ENCODE results near the gene CFAP74.
"Not testable (repeated sequence)": the region's sequence is repeated elsewhere in the genome, so short reads cannot be mapped to it uniquely, and the experiment has no call there.

Gene CFAP74

GRCh38 chr1:1899266-1899966 is 104.2 kb downstream of the CFAP74 start:
- DNase-seq (ENCODE audit: low spot score), result no peak

DNA sequence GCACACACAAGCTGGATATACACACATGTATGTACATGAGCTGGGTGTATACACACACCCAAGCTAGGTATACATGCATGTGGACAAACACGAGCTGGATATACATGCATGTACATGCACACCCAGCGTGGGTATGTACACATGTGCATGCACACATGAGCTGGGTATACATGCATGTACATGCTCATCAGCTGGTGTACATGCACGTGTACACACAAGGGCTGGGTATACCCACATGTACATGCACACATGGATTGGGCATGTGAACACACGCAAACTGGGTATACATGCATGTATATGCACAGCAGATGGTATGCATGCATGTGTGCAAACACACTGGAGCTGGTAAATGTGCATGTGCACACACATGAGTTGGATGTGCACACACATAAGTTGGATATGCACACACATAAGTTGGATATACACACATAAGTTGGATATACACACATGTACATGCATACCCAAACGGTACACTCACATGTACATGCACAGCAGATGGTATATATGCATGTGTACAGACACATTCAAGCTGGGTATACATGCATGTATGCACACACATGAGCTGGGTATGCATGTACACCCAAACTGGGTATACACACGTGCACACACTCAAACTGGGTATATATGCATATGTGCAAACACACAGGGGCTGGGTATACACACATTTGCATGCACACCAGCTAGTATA is 105.2 kb downstream of the CFAP74 start:
- no peak for DNase-seq (ENCODE audit: low spot score)

GRCh38 chr1:1895456-1896336 is 107.9 kb downstream of the CFAP74 start:
- DNase-seq (ENCODE audit: low spot score), result no peak

- DNase-seq (ENCODE audit: low spot score), result no peak
Observed at GRCh38 chr1:1895060-1895418, 108.5 kb downstream of the CFAP74 start.

DNA sequence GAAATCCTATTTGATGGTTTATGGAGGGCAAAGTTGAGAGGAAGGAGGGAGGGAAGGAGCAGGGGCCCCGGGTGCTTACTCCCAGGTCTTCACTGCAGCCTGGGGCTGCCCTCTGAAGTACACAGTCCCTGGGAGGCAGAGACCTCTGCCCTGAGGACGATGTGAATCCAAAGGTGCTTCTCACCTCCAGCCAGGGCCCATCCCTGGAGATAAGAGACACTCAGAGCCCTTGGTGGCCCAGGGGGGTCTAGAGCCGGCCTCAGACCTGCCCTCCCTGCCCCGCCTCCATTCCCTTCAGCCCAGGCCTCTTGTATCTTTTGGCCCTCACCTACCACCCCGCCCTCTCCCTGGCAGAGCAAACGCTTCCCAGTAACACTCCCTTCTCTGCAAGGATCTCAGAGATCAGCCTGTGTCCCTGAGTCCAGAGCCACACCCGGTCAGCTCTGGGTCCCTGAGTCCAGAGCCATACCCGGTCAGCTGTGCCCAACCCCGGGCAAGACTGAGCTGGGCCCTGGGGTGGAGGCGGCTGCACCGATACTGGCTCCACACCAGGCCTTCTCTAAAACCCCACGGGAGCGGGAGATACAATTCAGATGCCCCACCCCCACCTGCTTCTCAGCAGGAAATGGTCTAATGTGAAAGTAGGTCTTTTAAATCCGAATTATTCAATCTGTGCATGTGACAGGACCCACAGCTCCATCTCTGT is 109.1 kb downstream of the CFAP74 start:
- no peak for DNase-seq (ENCODE audit: low spot score)

- DNase-seq (ENCODE audit: low spot score), result no peak
Observed at GRCh38 chr1:1893997-1894353, 109.6 kb downstream of the CFAP74 start.

DNA sequence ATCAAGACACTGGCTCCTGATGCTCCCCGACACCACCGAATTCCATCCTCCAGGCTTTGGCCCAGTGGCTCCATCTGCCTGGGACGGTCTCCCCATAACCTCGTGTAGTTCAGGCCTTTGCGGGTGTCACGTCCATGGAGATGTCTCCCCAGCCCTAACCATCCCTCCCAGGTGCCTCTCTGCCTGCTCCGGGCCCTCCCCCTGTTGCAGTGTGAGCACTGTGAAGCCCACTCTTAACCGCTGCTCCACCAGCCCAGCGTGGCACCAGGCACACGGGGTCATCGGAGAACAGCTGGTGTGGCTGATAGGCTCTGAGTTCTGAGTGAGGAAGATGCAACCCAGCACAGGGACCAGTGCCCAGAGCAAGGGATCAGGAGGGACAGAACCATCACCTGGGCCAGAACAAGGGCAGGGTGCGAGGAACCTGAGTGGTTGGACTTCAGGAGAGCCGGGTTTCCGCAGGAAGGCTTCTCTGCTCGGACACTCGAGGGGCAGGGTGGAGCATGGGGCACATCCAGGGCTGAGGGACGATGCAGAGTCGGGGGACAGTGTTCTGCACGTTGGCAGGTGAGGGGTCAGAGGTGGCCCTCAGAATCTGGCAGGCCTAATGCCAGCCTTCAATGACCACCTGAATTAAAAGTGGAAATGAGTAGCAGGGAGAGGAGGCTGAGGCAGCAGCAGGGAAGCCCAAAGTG is 110.1 kb downstream of the CFAP74 start:
- DNase-seq (ENCODE audit: low spot score), result no peak

GRCh38 chr1:1892763-1893120 is 110.8 kb downstream of the CFAP74 start:
- DNase-seq (ENCODE audit: low spot score), result no peak

- DNase-seq (ENCODE audit: low spot score), result no peak
Observed at GRCh38 chr1:1892079-1892762, 111.4 kb downstream of the CFAP74 start.

- DNase-seq (ENCODE audit: low spot score), result peak; percentile 45
Observed at GRCh38 chr1:1891349-1892078, 112.1 kb downstream of the CFAP74 start.

- DNase-seq (ENCODE audit: low spot score), result peak; percentile 83
Observed at GRCh38 chr1:1890506-1891348, 112.9 kb downstream of the CFAP74 start, which contains the start of gene GNB1. TSS of gene GNB1 (minus strand) at chr1:1891087. CDS start at chr1:1825453, 65,634 bp downstream.

DNA sequence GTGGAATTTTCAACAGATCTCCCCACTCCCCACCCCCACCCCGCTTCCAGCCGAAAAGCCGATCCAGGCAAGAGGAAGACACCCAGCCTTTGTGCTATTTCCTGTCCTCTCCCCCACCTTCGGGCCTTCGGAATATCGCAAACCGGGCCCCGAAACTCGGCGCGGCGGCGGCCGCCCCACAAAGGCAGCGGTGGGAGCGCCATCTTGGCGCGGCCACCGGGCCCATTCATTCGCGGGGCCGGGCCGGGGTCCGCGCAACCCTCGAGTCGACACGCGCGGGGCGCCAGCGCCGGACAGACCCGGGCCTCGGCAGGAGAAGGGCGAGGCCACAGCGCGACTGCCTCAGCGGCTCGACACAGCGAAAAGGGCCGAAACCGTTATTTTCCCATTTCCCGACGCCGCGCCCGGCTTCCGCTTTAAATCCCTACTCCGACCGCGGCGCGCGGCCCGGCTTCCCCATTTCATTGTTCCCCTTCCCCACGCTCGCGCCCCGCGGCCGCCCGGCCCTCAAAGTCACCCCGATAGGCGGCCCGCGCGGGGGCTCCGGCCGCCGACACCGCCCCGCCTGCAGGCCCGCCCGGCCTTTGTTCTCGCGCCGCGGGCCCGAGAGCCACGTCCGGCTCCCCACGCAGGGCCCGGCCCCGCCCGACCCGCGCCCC is 113.6 kb downstream of the CFAP74 start:
- peak; percentile 42 for DNase-seq (ENCODE audit: low spot score)

DNA sequence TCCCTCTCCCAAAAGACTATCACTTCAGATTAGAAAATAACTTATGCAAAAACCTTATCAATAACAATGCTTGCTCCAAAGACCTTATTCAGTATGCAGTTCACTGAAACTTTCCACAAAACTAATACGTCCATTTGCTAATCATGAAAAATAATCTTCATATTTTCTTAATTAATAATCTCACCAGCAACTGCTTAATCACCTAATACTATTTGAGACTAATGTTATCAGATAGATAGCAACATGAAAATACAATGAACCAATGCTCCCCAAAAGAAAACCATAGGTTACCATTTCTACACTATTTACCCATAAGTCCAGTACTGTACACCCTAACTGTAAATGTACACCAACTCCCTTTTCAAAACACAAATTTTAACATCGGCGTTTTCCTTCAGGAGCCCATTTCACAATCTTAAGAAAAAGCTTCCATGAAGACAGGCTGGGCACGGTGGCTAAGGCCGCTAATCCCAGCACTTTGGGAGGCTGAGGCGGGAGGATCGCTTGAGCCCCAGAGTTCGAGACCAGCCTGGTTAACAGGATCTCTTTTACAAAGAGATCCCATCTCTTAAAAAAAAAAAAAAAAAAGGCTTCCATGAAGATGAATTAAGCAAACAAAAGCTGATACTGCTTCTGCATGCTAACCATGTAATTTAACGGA is 114.4 kb downstream of the CFAP74 start:
- no peak for DNase-seq (ENCODE audit: low spot score)

- not testable (repeated sequence) for DNase-seq (ENCODE audit: low spot score)
Observed at GRCh38 chr1:1883890-1884289, 119.7 kb downstream of the CFAP74 start.

DNA sequence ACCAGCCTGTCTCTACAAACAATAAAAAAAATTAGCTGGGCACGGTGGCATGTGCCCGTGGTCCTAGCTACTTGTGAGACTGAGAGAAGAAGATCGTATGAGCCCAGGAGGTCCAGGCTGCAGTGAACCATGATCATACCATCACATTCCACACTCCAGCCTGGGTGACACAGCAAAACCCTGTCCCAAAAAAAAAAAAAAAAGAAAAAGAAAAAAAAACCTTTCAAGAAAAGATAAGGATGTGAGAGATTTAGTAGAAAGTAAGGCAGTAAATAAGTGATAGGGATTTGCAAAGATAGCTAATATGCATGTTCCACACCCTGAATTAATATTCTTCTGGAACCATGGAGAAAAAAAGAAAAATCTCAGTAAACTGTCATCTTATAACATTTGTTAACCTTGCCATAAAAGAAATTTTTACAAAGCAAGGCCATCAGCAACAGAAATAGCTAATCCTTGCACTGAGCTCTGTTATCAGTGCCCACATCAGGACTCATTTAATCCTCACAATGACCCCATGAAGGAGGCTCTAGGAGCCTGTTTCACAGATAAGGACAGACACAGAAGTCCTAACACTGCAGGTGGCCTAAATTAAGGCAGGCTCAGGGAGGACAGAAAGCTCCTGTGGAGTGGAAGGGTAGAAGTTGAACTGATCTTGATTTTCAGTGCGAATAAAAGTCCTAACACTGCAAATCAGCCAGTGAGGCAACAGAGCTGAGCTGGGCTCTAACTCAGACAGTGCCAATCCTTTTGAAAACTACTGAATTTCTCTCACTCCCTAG is 120.3 kb downstream of the CFAP74 start:
- DNase-seq (ENCODE audit: low spot score), result no peak

GRCh38 chr1:1881727-1882126 is 121.9 kb downstream of the CFAP74 start:
- no peak for DNase-seq (ENCODE audit: low spot score)

- no peak for DNase-seq (ENCODE audit: low spot score)
Observed at GRCh38 chr1:1880617-1881312, 122.8 kb downstream of the CFAP74 start.

All from globus pallidus (tissue), 1 donor.